HCT116 (cell line): Measurements from ENCODE around the gene AP5S1.

ENCODE experiments used
- POLR2AphosphoS5 ChIP-seq: IDR thresholded peaks from 2 replicates; pipeline ENCODE4 v1.6.1; 2011; ENCODE audit warnings: mild to moderate bottlenecking, low read depth, low read length, moderate library complexity
- SP1 ChIP-seq: IDR thresholded peaks from 2 replicates; pipeline ENCODE4 v1.6.1; 2012; ENCODE audit warnings: low read depth
- TF ChIP-seq, protein P1 (sequence below), 3 experiments: fragments of 200-600 bp in 1 of 3; sonication (generic) in 1 of 3; IDR thresholded peaks in 2 of 3; conservative IDR thresholded peaks in 1 of 3; 2 replicates each; pipeline ENCODE4 v1.5.1; 2012 to 2017; ENCODE audit warnings: low read depth in 2 of 3, low read length in 2 of 3, antibody characterized with exemption in 1 of 3, borderline replicate concordance in 1 of 3, control low read depth in 1 of 3, mild to moderate bottlenecking in 1 of 3, mixed read lengths in 1 of 3, mixed run types in 1 of 3, moderate library complexity in 1 of 3; ENCODE audit not compliant: insufficient read depth in 1 of 3

GRCh38 chr20:3876676-3877075, 56.3 kb downstream of the AP5S1 start:
- TF ChIP-seq SP1 (no peak), POLR2AphosphoS5 (no peak)
- TF ChIP-seq, protein P1, sequence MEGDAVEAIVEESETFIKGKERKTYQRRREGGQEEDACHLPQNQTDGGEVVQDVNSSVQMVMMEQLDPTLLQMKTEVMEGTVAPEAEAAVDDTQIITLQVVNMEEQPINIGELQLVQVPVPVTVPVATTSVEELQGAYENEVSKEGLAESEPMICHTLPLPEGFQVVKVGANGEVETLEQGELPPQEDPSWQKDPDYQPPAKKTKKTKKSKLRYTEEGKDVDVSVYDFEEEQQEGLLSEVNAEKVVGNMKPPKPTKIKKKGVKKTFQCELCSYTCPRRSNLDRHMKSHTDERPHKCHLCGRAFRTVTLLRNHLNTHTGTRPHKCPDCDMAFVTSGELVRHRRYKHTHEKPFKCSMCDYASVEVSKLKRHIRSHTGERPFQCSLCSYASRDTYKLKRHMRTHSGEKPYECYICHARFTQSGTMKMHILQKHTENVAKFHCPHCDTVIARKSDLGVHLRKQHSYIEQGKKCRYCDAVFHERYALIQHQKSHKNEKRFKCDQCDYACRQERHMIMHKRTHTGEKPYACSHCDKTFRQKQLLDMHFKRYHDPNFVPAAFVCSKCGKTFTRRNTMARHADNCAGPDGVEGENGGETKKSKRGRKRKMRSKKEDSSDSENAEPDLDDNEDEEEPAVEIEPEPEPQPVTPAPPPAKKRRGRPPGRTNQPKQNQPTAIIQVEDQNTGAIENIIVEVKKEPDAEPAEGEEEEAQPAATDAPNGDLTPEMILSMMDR (IDR thresholded peaks at IDR 0.05 in 2 of 3, conservative IDR thresholded peaks at IDR 0.05 in 1 of 3; ENCODE audit: borderline replicate concordance in 1 of 3, insufficient read depth in 1 of 3, low read depth in 2 of 3, low read length in 2 of 3) = no peak
